ENCODE data around the gene CDKN2B-AS1. TPM values are rescaled to one million over a fixed set of nuclear protein-coding genes. Genes with fewer than 3 reads are reported as not detected.

Gene CDKN2B-AS1
- total and polyA plus RNA-seq, 2 experiments from 2014 or later = 0.61 to 4.1 TPM

DNA sequence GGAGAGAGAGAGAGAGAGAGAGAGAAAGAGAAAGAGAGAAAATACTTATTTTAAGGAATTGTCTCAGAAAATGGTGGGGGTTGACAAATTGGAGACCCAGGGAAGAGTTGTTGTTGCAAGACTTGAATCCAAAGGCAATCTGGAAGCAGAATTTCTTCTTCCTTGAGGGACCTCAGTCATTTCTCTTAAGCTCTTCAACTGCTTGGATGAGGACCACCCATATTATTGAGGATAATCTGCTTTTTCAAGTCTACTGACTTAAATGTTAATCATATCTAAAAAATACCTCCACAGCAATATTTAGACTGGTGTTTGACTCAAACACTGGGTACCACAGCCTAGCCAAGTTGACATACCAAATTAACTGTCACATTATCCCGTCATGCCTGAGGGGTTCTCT is 2.9 kb downstream of the CDKN2B-AS1 start:
- Histone ChIP-seq H2AFZ (no peak overlapping the region), H3F3A (ENCODE audit: insufficient read depth) (no peaks in the 10 kb centered on the region), H3K27ac (no peak overlapping the region), H3K4me1 (ENCODE audit: insufficient read depth) (peaks cover 14% of the 10 kb centered on the region; the same call in 1 of the 2 replicates), H3K4me2 (ENCODE audit: unreplicated experiment) (no peak overlapping the region), H3K9ac (no peak overlapping the region), H3K27me3 (replicated peaks; ENCODE audit: insufficient read depth) (no peaks in the 10 kb centered on the region), H4K20me1 (ENCODE audit: insufficient read depth) (no peaks in the 10 kb centered on the region), H3K9me3 (ENCODE audit: low read depth) (no peaks in the 10 kb centered on the region), H3K4me3 (no peak overlapping the region), H3K36me3 (ENCODE audit: low read depth) (no peaks in the 10 kb centered on the region), H3K9me2 (ENCODE audit: insufficient read depth) (no peaks in the 10 kb centered on the region), H3K79me2 (ENCODE audit: insufficient read depth) (peaks cover 30% of the 10 kb centered on the region)
- in situ Hi-C loops (cut with MboI) = no loop called here
- TF ChIP-seq EZH2 (IDR thresholded peaks at IDR 0.05; ENCODE audit: insufficient read depth, poor library complexity, severe bottlenecking) (no peak), EZH2phosphoT487 (IDR thresholded peaks at IDR 0.05; ENCODE audit: insufficient read depth, low read depth) (no peak)
- 58 to 67% methylated on average over 1 of the region's 1 CpG for WGBS, 2 experiments (ENCODE audit: low coverage in 1 of 2, low lambda C conversion rate in 2 of 2, missing lambda C conversion rate in 2 of 2)
- no peak for DNase-seq

DNA sequence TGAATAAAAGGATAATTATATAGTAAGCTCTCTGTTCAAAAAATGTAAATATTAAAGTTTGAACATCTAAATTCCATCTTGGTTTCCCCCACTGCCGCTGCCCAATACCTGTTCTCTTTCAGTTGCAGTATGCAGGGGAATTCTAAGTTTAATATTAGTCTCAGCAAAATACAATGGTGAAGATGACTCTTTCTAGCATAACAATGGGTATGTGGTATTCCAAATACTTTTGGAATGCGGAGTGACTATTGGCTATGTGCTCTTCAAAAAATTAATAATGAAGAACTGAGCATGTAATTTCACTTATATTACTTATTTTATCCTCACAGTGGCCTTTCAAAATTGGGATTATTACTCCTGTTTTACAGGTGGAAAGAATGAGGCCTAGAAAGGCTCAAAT is 3.4 kb downstream of the CDKN2B-AS1 start:
- Histone ChIP-seq H3K4me2 (ENCODE audit: unreplicated experiment) (no peak overlapping the region), H3K36me3 (ENCODE audit: low read depth) (no peaks in the 10 kb centered on the region), H3K4me1 (ENCODE audit: insufficient read depth) (peaks cover 13% of the 10 kb centered on the region; the same call in 1 of the 2 replicates), H3K9ac (no peak overlapping the region), H3K27me3 (replicated peaks; ENCODE audit: insufficient read depth) (no peaks in the 10 kb centered on the region), H3K27ac (no peak overlapping the region), H3F3A (ENCODE audit: insufficient read depth) (no peaks in the 10 kb centered on the region), H3K9me2 (ENCODE audit: insufficient read depth) (no peaks in the 10 kb centered on the region), H3K79me2 (ENCODE audit: insufficient read depth) (peaks cover 27% of the 10 kb centered on the region), H2AFZ (no peak overlapping the region), H3K9me3 (ENCODE audit: low read depth) (no peaks in the 10 kb centered on the region), H3K4me3 (no peak overlapping the region), H4K20me1 (ENCODE audit: insufficient read depth) (no peaks in the 10 kb centered on the region)
- no peak for DNase-seq
- 92 to 96% methylated on average over 2 of the region's 2 CpGs for WGBS, 2 experiments (ENCODE audit: low coverage in 1 of 2, low lambda C conversion rate in 2 of 2, missing lambda C conversion rate in 2 of 2)
- TF ChIP-seq EZH2 (IDR thresholded peaks at IDR 0.05; ENCODE audit: insufficient read depth, poor library complexity, severe bottlenecking) (no peak), EZH2phosphoT487 (IDR thresholded peaks at IDR 0.05; ENCODE audit: insufficient read depth, low read depth) (no peak)
- in situ Hi-C loops (cut with MboI) = no loop called here

DNA sequence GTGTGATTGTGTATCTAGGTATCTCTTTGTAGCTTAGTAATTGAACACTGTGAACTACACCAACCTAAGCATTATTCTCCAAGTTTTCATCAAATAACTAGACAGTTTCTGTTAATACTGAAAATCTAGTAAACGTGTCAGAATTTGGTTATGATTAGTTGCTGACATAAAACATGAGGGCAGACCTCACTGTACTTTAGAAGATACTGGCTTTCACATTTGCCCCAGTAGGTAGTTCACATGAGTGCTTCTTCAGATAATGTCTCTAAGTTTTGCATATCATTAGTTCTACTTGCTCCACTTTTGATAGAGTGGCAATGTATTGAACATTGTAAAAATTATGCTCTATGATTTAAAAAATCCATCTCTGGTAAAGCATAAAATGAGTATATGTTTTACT is 7.4 kb downstream of the CDKN2B-AS1 start:
- H3K27ac ChIP-seq = no peak overlapping the region
- no peaks in the 10 kb centered on the region for H3K27me3 ChIP-seq (replicated peaks; ENCODE audit: insufficient read depth)
- H3K4me3 ChIP-seq = no peak overlapping the region
- no peak overlapping the region for H3K4me2 ChIP-seq (ENCODE audit: unreplicated experiment)
- no peaks in the 10 kb centered on the region for H4K20me1 ChIP-seq (ENCODE audit: insufficient read depth)
- H3K79me2 ChIP-seq (ENCODE audit: insufficient read depth) = peaks cover 41% of the 10 kb centered on the region
- TF ChIP-seq EZH2 (IDR thresholded peaks at IDR 0.05; ENCODE audit: insufficient read depth, poor library complexity, severe bottlenecking) = no peak
- no peak for TF ChIP-seq EZH2phosphoT487 (IDR thresholded peaks at IDR 0.05; ENCODE audit: insufficient read depth, low read depth)
- H3K36me3 ChIP-seq (ENCODE audit: low read depth) = no peaks in the 10 kb centered on the region
- WGBS, 2 experiments (ENCODE audit: low coverage in 1 of 2, low lambda C conversion rate in 2 of 2, missing lambda C conversion rate in 2 of 2) = 88 to 98% methylated on average over 1 of the region's 1 CpG
- no peak overlapping the region for H3K9ac ChIP-seq
- no peak for DNase-seq
- no peaks in the 10 kb centered on the region for H3K9me2 ChIP-seq (ENCODE audit: insufficient read depth)
- H3K4me1 ChIP-seq (ENCODE audit: insufficient read depth) = peaks cover 13% of the 10 kb centered on the region
- in situ Hi-C loops (cut with MboI) = loop anchor here (10.0 kb wide), 1 partner anchor 187 kb away; no protein-coding TSS in a partner anchor
- H3K9me3 ChIP-seq (ENCODE audit: low read depth) = no peaks in the 10 kb centered on the region
- no peak overlapping the region for H2AFZ ChIP-seq
- H3F3A ChIP-seq (ENCODE audit: insufficient read depth) = no peaks in the 10 kb centered on the region

DNA sequence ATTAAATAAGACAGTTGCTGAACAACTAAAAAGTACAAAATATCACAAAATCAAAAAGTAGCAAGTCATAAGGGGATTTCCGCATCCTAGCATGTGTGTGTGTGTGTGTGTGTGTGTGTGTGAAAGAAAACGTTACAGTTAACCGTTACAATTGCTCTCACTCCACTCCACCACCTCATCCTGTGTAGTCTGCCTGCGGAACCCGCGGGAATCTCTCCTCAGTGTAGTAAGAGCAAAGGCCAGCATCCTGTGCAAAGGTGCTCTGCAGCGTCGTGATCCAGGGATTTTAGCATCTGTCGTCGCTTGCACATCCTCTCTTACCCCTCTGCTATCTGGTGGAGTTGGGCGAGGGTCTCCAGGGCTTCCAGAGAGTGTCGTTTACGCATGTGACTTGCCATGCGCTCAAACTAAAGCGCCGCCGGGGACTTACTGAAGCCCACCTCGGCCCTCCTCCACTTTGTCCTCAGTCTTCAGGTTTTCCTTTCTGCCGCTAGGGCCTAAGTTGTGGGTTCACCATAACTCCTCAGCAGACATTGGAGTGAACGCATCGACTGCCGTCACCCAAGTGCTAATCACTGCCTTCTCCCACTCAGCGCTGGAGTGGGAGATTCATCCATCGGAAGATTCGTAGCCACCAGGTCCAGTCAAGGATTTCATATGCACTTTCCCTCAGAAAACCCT is 10.6 kb downstream of the CDKN2B-AS1 start:
- peaks cover 52% of the 10 kb centered on the region for H3K79me2 ChIP-seq (ENCODE audit: insufficient read depth)
- H2AFZ ChIP-seq = no peak overlapping the region
- H3F3A ChIP-seq (ENCODE audit: insufficient read depth) = peaks cover 13% of the 10 kb centered on the region
- no peak overlapping the region for H3K4me3 ChIP-seq
- H3K27ac ChIP-seq = no peak overlapping the region
- in situ Hi-C loops (cut with MboI) = loop anchor here (10.0 kb wide), 1 partner anchor 190 kb away; no protein-coding TSS in a partner anchor
- DNase-seq = no peak
- H3K4me1 ChIP-seq (ENCODE audit: insufficient read depth) = peaks cover 23% of the 10 kb centered on the region
- H3K9ac ChIP-seq = no peak overlapping the region
- H3K36me3 ChIP-seq (ENCODE audit: low read depth) = no peaks in the 10 kb centered on the region
- no peak overlapping the region for H3K4me2 ChIP-seq (ENCODE audit: unreplicated experiment)
- H3K27me3 ChIP-seq (replicated peaks; ENCODE audit: insufficient read depth) = no peaks in the 10 kb centered on the region
- no peaks in the 10 kb centered on the region for H3K9me2 ChIP-seq (ENCODE audit: insufficient read depth)
- H4K20me1 ChIP-seq (ENCODE audit: insufficient read depth) = no peaks in the 10 kb centered on the region
- TF ChIP-seq EZH2phosphoT487 (IDR thresholded peaks at IDR 0.05; ENCODE audit: insufficient read depth, low read depth) (no peak), EZH2 (IDR thresholded peaks at IDR 0.05; ENCODE audit: insufficient read depth, poor library complexity, severe bottlenecking) (no peak)
- 79% methylated on average over 25 of the region's 25 CpGs for WGBS, 2 experiments (ENCODE audit: low coverage in 1 of 2, low lambda C conversion rate in 2 of 2, missing lambda C conversion rate in 2 of 2)
- no peaks in the 10 kb centered on the region for H3K9me3 ChIP-seq (ENCODE audit: low read depth)

All from GM23248 (cell line).